Activated T-helper 2 cell treated with anti-CD3 and anti-CD28 coated beads, Interferon-gamma antibody, Interleukin-2, Interleukin-4, amounts not matched to agents 10 μg/mL and 5 μg/mL and 100 μg/mL, durations not matched to agents 14 hours and 24 hours and 36 hours (primary cell): ENCODE data around the gene ZEB2. TPM values are rescaled to one million over a fixed set of nuclear protein-coding genes. Genes with fewer than 3 reads are reported as not detected.

Experiments
- DNase-seq: peaks from one replicate; pipeline ENCODE4 v3.0.0; 2021; ENCODE audit warnings: low spot score
- H3K27ac Mint-ChIP-seq: one replicate; pipeline ENCODE4 v1.8.0; 2021; ENCODE audit warnings: mixed read lengths
- H3K27me3 Mint-ChIP-seq: one replicate; pipeline ENCODE4 v1.8.0; 2021; ENCODE audit warnings: low read depth, mixed read lengths
- H3K36me3 Mint-ChIP-seq: one replicate; pipeline ENCODE4 v1.8.0; 2021; ENCODE audit warnings: low read depth, mixed read lengths
- H3K4me1 Mint-ChIP-seq: one replicate; pipeline ENCODE4 v1.8.0; 2021; ENCODE audit warnings: low read depth, mixed read lengths
- H3K4me3 Mint-ChIP-seq: one replicate; pipeline ENCODE4 v1.8.0; 2021; ENCODE audit warnings: low read depth, mild to moderate bottlenecking, moderate library complexity, mixed read lengths
- H3K9me3 Mint-ChIP-seq: one replicate; pipeline ENCODE4 v1.8.0; 2021; ENCODE audit warnings: mixed read lengths
- intact Hi-C: fragments of 100-400 bp; cut with micrococcal nuclease; formaldehyde crosslinking; loops from one replicate; pipeline ENCODE4 v1.15.1; 2023
- total RNA-seq: library from RNA; stranded (reverse); gene quantifications from 2 replicates; pipeline ENCODE4 v1.2.3, GENCODE V29; 2022

ZEB2 gene
- total RNA-seq, 1 donor from 2014 or later = 53.2 TPM

- intact Hi-C loops = loop anchor here (1.0 to 5.0 kb wide), 6 partner anchors 15 to 222 kb away; no protein-coding TSS in a partner anchor
- Mint-ChIP-seq H3K9me3 (no peaks in the 10 kb centered on the region), H3K27ac (no peak overlapping the region), H3K36me3 (peaks cover 38% of the 10 kb centered on the region), H3K27me3 (no peaks in the 10 kb centered on the region), H3K4me1 (peaks cover 75% of the 10 kb centered on the region), H3K4me3 (no peak overlapping the region)
- DNase-seq = no peak
These were observed 63.9 kb downstream of the ZEB2 start for GRCh38 chr2:144455987-144456386.

GRCh38 chr2:144454466-144455287 lies 65.2 kb downstream of the ZEB2 start:
- H3K27me3 Mint-ChIP-seq = no peaks in the 10 kb centered on the region
- no peak for DNase-seq

GRCh38 chr2:144453486-144454158 lies 66.3 kb downstream of the ZEB2 start:
- Mint-ChIP-seq H3K4me1 (peaks cover 69% of the 10 kb centered on the region), H3K36me3 (peaks cover 31% of the 10 kb centered on the region), H3K4me3 (no peak overlapping the region), H3K27me3 (no peaks in the 10 kb centered on the region), H3K9me3 (no peaks in the 10 kb centered on the region), H3K27ac (no peak overlapping the region)
- DNase-seq = no peak
- intact Hi-C loops = loop anchor here (1.0 to 2.0 kb wide), 5 partner anchors 17 to 71 kb away; no protein-coding TSS in a partner anchor

More at GRCh38 chr2:144454466-144455287, 65.2 kb downstream of the ZEB2 start:
- peaks cover 33% of the 10 kb centered on the region for H3K36me3 Mint-ChIP-seq
- peaks cover 69% of the 10 kb centered on the region for H3K4me1 Mint-ChIP-seq
- no peaks in the 10 kb centered on the region for H3K9me3 Mint-ChIP-seq
- peak overlapping the region; percentile 50 for H3K27ac Mint-ChIP-seq
- intact Hi-C loops = loop anchor here (1.0 to 5.0 kb wide), 7 partner anchors 16 to 220 kb away; no protein-coding TSS in a partner anchor
- no peak overlapping the region for H3K4me3 Mint-ChIP-seq

GRCh38 chr2:144452989-144453336 lies 67.0 kb downstream of the ZEB2 start:
- Mint-ChIP-seq H3K27ac (no peak overlapping the region), H3K9me3 (no peaks in the 10 kb centered on the region), H3K4me1 (peaks cover 70% of the 10 kb centered on the region), H3K4me3 (no peak overlapping the region), H3K36me3 (peaks cover 33% of the 10 kb centered on the region), H3K27me3 (no peaks in the 10 kb centered on the region)
- intact Hi-C loops = no loop called here
- DNase-seq = no peak

- no peaks in the 10 kb centered on the region for H3K9me3 Mint-ChIP-seq
- H3K36me3 Mint-ChIP-seq = peaks cover 33% of the 10 kb centered on the region
- intact Hi-C loops = no loop called here
- no peak overlapping the region for H3K4me3 Mint-ChIP-seq
- H3K4me1 Mint-ChIP-seq = peaks cover 70% of the 10 kb centered on the region
- no peak for DNase-seq
- peak overlapping the region; percentile 41 for H3K27ac Mint-ChIP-seq
- no peaks in the 10 kb centered on the region for H3K27me3 Mint-ChIP-seq
These were observed 67.5 kb downstream of the ZEB2 start for GRCh38 chr2:144452169-144452988.

- H3K4me1 Mint-ChIP-seq = peaks cover 62% of the 10 kb centered on the region
- intact Hi-C loops = no loop called here
These were observed 68.5 kb downstream of the ZEB2 start for GRCh38 chr2:144451443-144451842.

GRCh38 chr2:144449028-144449406 lies 70.9 kb downstream of the ZEB2 start:
- intact Hi-C loops = no loop called here
- no peak for DNase-seq
- Mint-ChIP-seq H3K4me1 (peaks cover 42% of the 10 kb centered on the region), H3K36me3 (peaks cover 44% of the 10 kb centered on the region), H3K27me3 (no peaks in the 10 kb centered on the region), H3K27ac (no peak overlapping the region), H3K9me3 (no peaks in the 10 kb centered on the region), H3K4me3 (no peak overlapping the region)

More at GRCh38 chr2:144451443-144451842, 68.5 kb downstream of the ZEB2 start:
- peaks cover 34% of the 10 kb centered on the region for H3K36me3 Mint-ChIP-seq
- DNase-seq = no peak
- no peaks in the 10 kb centered on the region for H3K9me3 Mint-ChIP-seq
- no peaks in the 10 kb centered on the region for H3K27me3 Mint-ChIP-seq
- no peak overlapping the region for H3K4me3 Mint-ChIP-seq
- H3K27ac Mint-ChIP-seq = no peak overlapping the region

- H3K9me3 Mint-ChIP-seq = no peaks in the 10 kb centered on the region
- H3K27me3 Mint-ChIP-seq = no peaks in the 10 kb centered on the region
- intact Hi-C loops = no loop called here
- DNase-seq = no peak
- H3K36me3 Mint-ChIP-seq = peaks cover 42% of the 10 kb centered on the region
- no peak overlapping the region for H3K4me3 Mint-ChIP-seq
- H3K27ac Mint-ChIP-seq = no peak overlapping the region
- H3K4me1 Mint-ChIP-seq = peaks cover 38% of the 10 kb centered on the region
These were observed 71.4 kb downstream of the ZEB2 start for GRCh38 chr2:144448389-144449027.

- Mint-ChIP-seq H3K9me3 (no peaks in the 10 kb centered on the region), H3K4me3 (no peak overlapping the region), H3K4me1 (peaks cover 30% of the 10 kb centered on the region), H3K27ac (no peak overlapping the region), H3K36me3 (peaks cover 37% of the 10 kb centered on the region), H3K27me3 (no peaks in the 10 kb centered on the region)
- no peak for DNase-seq
- intact Hi-C loops = no loop called here
These were observed 72.4 kb downstream of the ZEB2 start for GRCh38 chr2:144447535-144447934.

- intact Hi-C loops = no loop called here
- no peaks in the 10 kb centered on the region for H3K9me3 Mint-ChIP-seq
- H3K36me3 Mint-ChIP-seq = peaks cover 28% of the 10 kb centered on the region
- no peak overlapping the region for H3K4me3 Mint-ChIP-seq
- H3K4me1 Mint-ChIP-seq = peaks cover 23% of the 10 kb centered on the region
- no peak for DNase-seq
- H3K27ac Mint-ChIP-seq = no peak overlapping the region
- no peaks in the 10 kb centered on the region for H3K27me3 Mint-ChIP-seq
These were observed 73.8 kb downstream of the ZEB2 start for GRCh38 chr2:144446136-144446535.

- Mint-ChIP-seq H3K36me3 (peaks cover 31% of the 10 kb centered on the region), H3K4me1 (peaks cover 27% of the 10 kb centered on the region), H3K9me3 (no peaks in the 10 kb centered on the region), H3K27me3 (no peaks in the 10 kb centered on the region), H3K27ac (no peak overlapping the region), H3K4me3 (no peak overlapping the region)
- DNase-seq = no peak
- intact Hi-C loops = no loop called here
These were observed 74.7 kb downstream of the ZEB2 start for GRCh38 chr2:144445196-144445595.
